ENCODE data around the gene RPTN.
A peak's percentile ranks its signal among the peaks of the same experiment; 100 is the strongest.

RPTN gene

GRCh38 chr1:152143150-152143887 lies 15.7 kb downstream of the RPTN start:
- H3K4me3 Mint-ChIP-seq, result peak overlapping the region in 1 of 2 donors; percentile 7
- H3K27ac Mint-ChIP-seq, result no peak overlapping the region
- peak in 1 of 2 donors; percentile 45 for DNase-seq
- H3K4me1 Mint-ChIP-seq, result peaks cover 8% of the 10 kb centered on the region
- H3K9me3 Mint-ChIP-seq, result peaks cover 11 to 18% of the 10 kb centered on the region in 2 donors
- peak; percentile 99 for ATAC-seq
- H3K27me3 Mint-ChIP-seq, result peaks cover 39% of the 10 kb centered on the region

GRCh38 chr1:152141971-152142584 lies 16.9 kb downstream of the RPTN start:
- Mint-ChIP-seq H3K27ac (no peak overlapping the region), H3K27me3 (peaks cover 51% of the 10 kb centered on the region), H3K9me3 (peaks cover 9 to 17% of the 10 kb centered on the region in 2 donors), H3K4me3 (no peak overlapping the region), H3K4me1 (peaks cover 8% of the 10 kb centered on the region)
- no peak for ATAC-seq
- no peak for DNase-seq

- H3K9me3 Mint-ChIP-seq, result no peaks in the 10 kb centered on the region
- DNase-seq, result no peak
- peaks cover 58% of the 10 kb centered on the region for H3K27me3 Mint-ChIP-seq
- no peak for ATAC-seq
- no peak overlapping the region for H3K27ac Mint-ChIP-seq
- H3K4me3 Mint-ChIP-seq, result no peak overlapping the region
- no peaks in the 10 kb centered on the region for H3K4me1 Mint-ChIP-seq
These were observed 21.8 kb downstream of the RPTN start for GRCh38 chr1:152137215-152137614.

- Mint-ChIP-seq H3K27me3 (peaks cover 61% of the 10 kb centered on the region), H3K4me1 (peaks cover 5% of the 10 kb centered on the region), H3K9me3 (peaks cover 0 to 6% of the 10 kb centered on the region in 2 donors), H3K4me3 (no peak overlapping the region), H3K27ac (no peak overlapping the region)
- ATAC-seq (no peak), DNase-seq (no peak)
These were observed 28.8 kb downstream of the RPTN start for GRCh38 chr1:152130186-152130585.

- no peak for ATAC-seq
- no peak overlapping the region for H3K27ac Mint-ChIP-seq
These were observed 31.4 kb downstream of the RPTN start for GRCh38 chr1:152127673-152128072.

GRCh38 chr1:152125834-152126443 lies 33.1 kb downstream of the RPTN start:
- Mint-ChIP-seq H3K4me3 (no peak overlapping the region), H3K9me3 (no peaks in the 10 kb centered on the region), H3K4me1 (peaks cover 5% of the 10 kb centered on the region), H3K27ac (no peak overlapping the region), H3K27me3 (peaks cover 60% of the 10 kb centered on the region)
- DNase-seq (no peak), ATAC-seq (no peak)

More at GRCh38 chr1:152127673-152128072, 31.4 kb downstream of the RPTN start:
- no peak for DNase-seq
- Mint-ChIP-seq H3K4me3 (no peak overlapping the region), H3K27me3 (peaks cover 54% of the 10 kb centered on the region), H3K4me1 (peaks cover 5% of the 10 kb centered on the region), H3K9me3 (peaks cover 0 to 6% of the 10 kb centered on the region in 2 donors)

- DNase-seq (no peak), ATAC-seq (no peak)
- Mint-ChIP-seq H3K4me1 (no peaks in the 10 kb centered on the region), H3K4me3 (no peak overlapping the region), H3K27me3 (peaks cover 52% of the 10 kb centered on the region), H3K27ac (no peak overlapping the region), H3K9me3 (no peaks in the 10 kb centered on the region)
These were observed 40.1 kb downstream of the RPTN start for GRCh38 chr1:152118915-152119314.

- DNase-seq, result no peak
- no peaks in the 10 kb centered on the region for H3K4me1 Mint-ChIP-seq
- no peak for ATAC-seq
- H3K27me3 Mint-ChIP-seq, result peaks cover 37% of the 10 kb centered on the region
- H3K4me3 Mint-ChIP-seq, result no peak within 1 kb of the TSS
- no peak within 1 kb of the TSS for H3K27ac Mint-ChIP-seq
- H3K9me3 Mint-ChIP-seq, result no peaks in the 10 kb centered on the region
These were observed 43.7 kb downstream of the RPTN start, which contains the start of gene TCHH for GRCh38 chr1:152115344-152115743. TSS of gene TCHH (minus strand) at chr1:152115444. CDS start at chr1:152114080, 1,364 bp downstream.

GRCh38 chr1:152112885-152113432 lies 46.1 kb downstream of the RPTN start:
- no peak for ATAC-seq
- no peak for DNase-seq
- Mint-ChIP-seq H3K9me3 (no peaks in the 10 kb centered on the region), H3K4me1 (no peaks in the 10 kb centered on the region), H3K27ac (no peak overlapping the region), H3K27me3 (peaks cover 15% of the 10 kb centered on the region), H3K4me3 (no peak overlapping the region)

- no peak overlapping the region for H3K4me3 Mint-ChIP-seq
- peaks cover 12% of the 10 kb centered on the region for H3K27me3 Mint-ChIP-seq
- no peak overlapping the region for H3K27ac Mint-ChIP-seq
- DNase-seq (peak in 1 of 2 donors; percentile 13), ATAC-seq (no peak)
- H3K9me3 Mint-ChIP-seq, result no peaks in the 10 kb centered on the region
- no peaks in the 10 kb centered on the region for H3K4me1 Mint-ChIP-seq
These were observed 46.7 kb downstream of the RPTN start for GRCh38 chr1:152112101-152112884.

- ATAC-seq (peak; percentile 58), DNase-seq (peak in 1 of 2 donors; percentile 41)
- Mint-ChIP-seq H3K4me3 (no peak overlapping the region), H3K9me3 (no peaks in the 10 kb centered on the region), H3K27ac (no peak overlapping the region), H3K4me1 (no peaks in the 10 kb centered on the region), H3K27me3 (peaks cover 5% of the 10 kb centered on the region)
These were observed 47.5 kb downstream of the RPTN start for GRCh38 chr1:152111515-152111968.

GRCh38 chr1:152110860-152111514 lies 48.0 kb downstream of the RPTN start:
- no peaks in the 10 kb centered on the region for H3K4me1 Mint-ChIP-seq
- H3K27ac Mint-ChIP-seq, result no peak overlapping the region
- ATAC-seq, result peak; percentile 76
- H3K4me3 Mint-ChIP-seq, result no peak overlapping the region
- H3K27me3 Mint-ChIP-seq, result no peaks in the 10 kb centered on the region
- H3K9me3 Mint-ChIP-seq, result no peaks in the 10 kb centered on the region
- peak; percentile 42 to 44 for DNase-seq

GRCh38 chr1:152110365-152110859 lies 48.6 kb downstream of the RPTN start:
- Mint-ChIP-seq H3K27me3 (no peaks in the 10 kb centered on the region), H3K9me3 (no peaks in the 10 kb centered on the region), H3K4me1 (no peaks in the 10 kb centered on the region), H3K4me3 (no peak overlapping the region), H3K27ac (no peak overlapping the region)
- ATAC-seq (peak; percentile 74), DNase-seq (peak; percentile 17 to 28)

- ATAC-seq (no peak), DNase-seq (no peak)
- Mint-ChIP-seq H3K27me3 (no peaks in the 10 kb centered on the region), H3K4me1 (no peaks in the 10 kb centered on the region), H3K4me3 (no peak overlapping the region), H3K27ac (no peak overlapping the region), H3K9me3 (no peaks in the 10 kb centered on the region)
These were observed 49.1 kb downstream of the RPTN start for GRCh38 chr1:152109998-152110294.

All from stimulated activated naive CD8-positive, alpha-beta T cell treated with anti-CD3 and anti-CD28 coated beads, Interleukin-15, amount 100 ng/mL, for 72 hours (primary cell).